Loucy (cell line): ENCODE measurements around the gene CACNA1C.

Experiments
- H2AFZ ChIP-seq: fragments of 200-600 bp; sonication (generic); 2 replicates; pipeline ENCODE4 v1.6.0; 2016; ENCODE audit warnings: antibody characterized with exemption, mild to moderate bottlenecking, low read length, moderate library complexity
- H3F3A ChIP-seq: fragments of 200-600 bp; 2 replicates; pipeline ENCODE4 v1.6.0; 2016; ENCODE audit warnings: antibody characterized with exemption, low read depth, mild to moderate bottlenecking
- H3K27me3 ChIP-seq: fragments of 200-600 bp; sonication (generic); 2 replicates; pipeline ENCODE4 v1.6.1; 2014; ENCODE audit warnings: low read length, mild to moderate bottlenecking; ENCODE audit not compliant: insufficient read depth, poor library complexity, severe bottlenecking
- H3K36me3 ChIP-seq: fragments of 200-600 bp; sonication (generic); 2 replicates; pipeline ENCODE4 v1.6.1; 2016; ENCODE audit warnings: low read length; ENCODE audit not compliant: insufficient read depth
- H3K4me1 ChIP-seq: fragments of 200-600 bp; sonication (generic); 2 replicates; pipeline ENCODE4 v1.5.1; 2014; ENCODE audit warnings: low read length, mild to moderate bottlenecking; ENCODE audit not compliant: insufficient read depth, poor library complexity, severe bottlenecking
- H3K4me2 ChIP-seq: fragments of 200-600 bp; sonication (generic); 2 replicates; pipeline ENCODE4 v1.6.0; 2014; ENCODE audit warnings: antibody characterized with exemption, low read length, low read depth, mild to moderate bottlenecking; ENCODE audit not compliant: poor library complexity, severe bottlenecking
- H3K4me3 ChIP-seq: fragments of 200-600 bp; sonication (generic); 2 replicates; pipeline ENCODE4 v1.5.1; 2014; ENCODE audit warnings: low read length, mild to moderate bottlenecking, mixed read lengths; ENCODE audit not compliant: poor library complexity, severe bottlenecking
- H3K79me2 ChIP-seq: fragments of 200-600 bp; sonication (generic); 2 replicates; pipeline ENCODE4 v1.6.1; 2014; ENCODE audit warnings: low read length; ENCODE audit not compliant: insufficient read depth
- H3K9ac ChIP-seq: fragments of 200-600 bp; sonication (generic); 2 replicates; pipeline ENCODE4 v1.6.0; 2014; ENCODE audit warnings: mild to moderate bottlenecking, low read depth, low read length, moderate library complexity; ENCODE audit not compliant: poor library complexity, severe bottlenecking
- H3K9me2 ChIP-seq: fragments of 200-600 bp; sonication (generic); replicated peaks from 2 replicates; pipeline ENCODE4 v1.6.1; 2016; ENCODE audit warnings: low read depth, low read length, mixed read lengths
- H3K9me3 ChIP-seq: fragments of 200-600 bp; sonication (generic); 2 replicates; pipeline ENCODE4 v1.6.1; 2014; ENCODE audit warnings: mild to moderate bottlenecking, antibody characterized with exemption, low read length, low read depth; ENCODE audit not compliant: insufficient read depth
- H4K20me1 ChIP-seq: fragments of 200-600 bp; sonication (generic); 2 replicates; pipeline ENCODE4 v1.6.0; 2014; ENCODE audit warnings: antibody characterized with exemption, low read length, mild to moderate bottlenecking; ENCODE audit not compliant: insufficient read depth, poor library complexity, severe bottlenecking
- CTCF ChIP-seq: fragments of 200-600 bp; sonication (generic); conservative IDR thresholded peaks from 2 replicates; pipeline ENCODE4 v1.5.1; 2014; ENCODE audit warnings: mild to moderate bottlenecking, antibody characterized with exemption, low read length
- EZH2phosphoT487 ChIP-seq: fragments of 200-600 bp; IDR thresholded peaks from 2 replicates; pipeline ENCODE4 v1.6.1; 2018; ENCODE audit warnings: antibody characterized with exemption, mild to moderate bottlenecking, moderate library complexity, borderline replicate concordance

CACNA1C gene

GRCh38 chr12:2215709-2216560, 163.1 kb downstream of the CACNA1C start:
- no peak for TF ChIP-seq CTCF
- TF ChIP-seq EZH2phosphoT487: no peak
- no peaks in the 10 kb centered on the region for H3F3A ChIP-seq
- H3K4me1 ChIP-seq: no peaks in the 10 kb centered on the region
- no peaks in the 10 kb centered on the region for H3K79me2 ChIP-seq
- H2AFZ ChIP-seq: no peak overlapping the region
- H3K9me2 ChIP-seq: no peaks in the 10 kb centered on the region
- peaks cover 5% of the 10 kb centered on the region for H3K27me3 ChIP-seq
- no peak overlapping the region for H3K4me2 ChIP-seq
- H3K9ac ChIP-seq: no peak overlapping the region
- no peaks in the 10 kb centered on the region for H3K9me3 ChIP-seq
- H4K20me1 ChIP-seq: no peaks in the 10 kb centered on the region
- no peaks in the 10 kb centered on the region for H3K36me3 ChIP-seq
- H3K4me3 ChIP-seq: no peak overlapping the region

DNA sequence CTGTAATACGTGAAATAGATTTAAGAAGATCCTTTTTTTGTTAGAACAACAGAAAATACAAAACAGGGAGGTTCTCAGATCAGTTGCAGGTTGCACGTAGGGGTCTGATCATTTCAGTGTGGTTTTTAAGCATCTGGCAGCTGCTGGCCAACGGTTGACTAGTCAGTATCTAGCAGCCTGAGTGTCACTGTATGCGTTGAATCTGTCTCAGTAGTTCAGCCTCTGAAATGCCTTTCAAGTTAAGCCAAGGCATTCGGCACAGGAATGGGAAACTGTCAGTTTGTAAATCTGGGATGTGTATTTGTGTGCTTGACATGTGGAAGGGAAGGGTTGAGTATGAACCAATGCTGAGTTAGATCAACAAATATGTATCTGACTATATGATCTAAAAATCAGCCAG, 165.9 kb downstream of the CACNA1C start:
- H3K9me2 ChIP-seq: no peaks in the 10 kb centered on the region
- H3K9ac ChIP-seq: no peak overlapping the region
- H3K27me3 ChIP-seq: peaks cover 5% of the 10 kb centered on the region
- H3K4me1 ChIP-seq: no peaks in the 10 kb centered on the region
- no peaks in the 10 kb centered on the region for H4K20me1 ChIP-seq
- no peak overlapping the region for H3K4me3 ChIP-seq
- H3K9me3 ChIP-seq: no peaks in the 10 kb centered on the region
- no peak for TF ChIP-seq EZH2phosphoT487
- no peak for TF ChIP-seq CTCF
- no peaks in the 10 kb centered on the region for H3K36me3 ChIP-seq
- H2AFZ ChIP-seq: no peak overlapping the region
- no peak overlapping the region for H3K4me2 ChIP-seq
- H3K79me2 ChIP-seq: no peaks in the 10 kb centered on the region
- H3F3A ChIP-seq: no peaks in the 10 kb centered on the region

DNA sequence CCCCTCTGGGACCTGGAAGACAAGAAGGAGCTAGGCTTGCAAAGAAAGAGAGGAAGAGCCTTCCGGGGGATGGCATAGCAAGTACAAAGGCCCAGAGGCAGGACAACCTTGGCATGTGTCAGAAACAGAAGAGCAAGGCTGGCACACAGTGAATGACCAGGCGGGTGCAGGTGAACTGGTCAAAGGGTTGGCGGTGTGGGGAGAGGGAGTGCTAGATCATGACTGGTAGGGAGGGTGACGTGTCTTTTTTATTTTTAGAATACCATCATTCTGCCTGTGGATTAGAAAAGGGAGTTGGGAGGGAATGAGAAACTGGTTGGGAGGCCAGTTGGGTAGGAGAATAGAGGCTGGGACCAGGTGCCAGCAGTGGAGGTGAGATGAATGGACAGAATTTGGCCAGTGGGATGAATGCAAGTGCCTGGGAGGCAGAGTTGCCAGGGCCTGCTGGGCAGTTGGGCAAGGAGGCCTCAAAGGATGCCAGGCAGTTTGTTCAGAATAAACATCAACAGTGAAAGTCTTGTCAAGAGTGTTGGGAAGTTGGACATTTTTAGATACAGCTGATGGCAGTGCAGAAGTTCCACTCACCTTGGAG, 168.3 kb downstream of the CACNA1C start:
- Histone ChIP-seq H3K9me3 (no peaks in the 10 kb centered on the region), H3K27me3 (peaks cover 5% of the 10 kb centered on the region), H3K9me2 (no peaks in the 10 kb centered on the region), H2AFZ (no peak overlapping the region), H3K4me2 (no peak overlapping the region), H3K9ac (no peak overlapping the region), H3F3A (no peaks in the 10 kb centered on the region), H3K4me3 (no peak overlapping the region), H3K4me1 (no peaks in the 10 kb centered on the region), H3K79me2 (no peaks in the 10 kb centered on the region), H4K20me1 (no peaks in the 10 kb centered on the region), H3K36me3 (no peaks in the 10 kb centered on the region)
- TF ChIP-seq EZH2phosphoT487: no peak
- no peak for TF ChIP-seq CTCF
